SK-N-MC (cell line): ENCODE measurements around the gene IPPK.

ENCODE experiments used
- EZH2 ChIP-seq: fragments of 200-600 bp; sonication (generic); IDR thresholded peaks from one replicate; pipeline ENCODE4 v1.6.1; 2017; ENCODE audit warnings: antibody characterized with exemption
- FOXP2 ChIP-seq: optimal IDR thresholded peaks from 2 replicates; pipeline ENCODE3; 2011; ENCODE audit warnings: mild to moderate bottlenecking, moderate library complexity; ENCODE audit not compliant: insufficient read depth; ENCODE audit errors: extremely low read length, control extremely low read depth

GRCh38 chr9:92661743-92662142, 8.2 kb downstream of the IPPK start:
- no peak for TF ChIP-seq EZH2
- TF ChIP-seq FOXP2, result no peak
